Suppressor macrophage treated with lipopolysaccharide for 4 hours (primary cell): ENCODE measurements around the gene DDHD1.
"Not testable (repeated sequence)": the region's sequence is repeated elsewhere in the genome, so short reads cannot be mapped to it uniquely, and the experiment has no call there.

ENCODE experiments used
- DNase-seq: peaks from one replicate; pipeline ENCODE4 v3.0.0-alpha.2; 2020

DDHD1 gene

GRCh38 chr14:53151523-53152183 is 1.5 kb downstream of the DDHD1 start:
- peak; percentile 17 for DNase-seq

GRCh38 chr14:53149668-53150316 is 3.3 kb downstream of the DDHD1 start:
- no peak for DNase-seq

GRCh38 chr14:53148671-53149070 is 4.5 kb downstream of the DDHD1 start:
- no peak for DNase-seq

GRCh38 chr14:53147893-53148292 is 5.2 kb downstream of the DDHD1 start:
- DNase-seq = no peak

GRCh38 chr14:53147208-53147607 is 5.9 kb downstream of the DDHD1 start:
- DNase-seq = no peak

GRCh38 chr14:53146739-53147138 is 6.4 kb downstream of the DDHD1 start:
- DNase-seq = no peak

- DNase-seq = no peak
Observed at GRCh38 chr14:53144244-53144643, 8.9 kb downstream of the DDHD1 start.

- DNase-seq = no peak
Observed at GRCh38 chr14:53140585-53140984, 12.5 kb downstream of the DDHD1 start.

GRCh38 chr14:53137568-53138203 is 15.4 kb downstream of the DDHD1 start:
- DNase-seq = no peak

- DNase-seq = not testable (repeated sequence)
Observed at GRCh38 chr14:53130491-53130890, 22.6 kb downstream of the DDHD1 start.

GRCh38 chr14:53128303-53129028 is 24.7 kb downstream of the DDHD1 start:
- no peak for DNase-seq

- peak; percentile 8 for DNase-seq
Observed at GRCh38 chr14:53127832-53128231, 25.3 kb downstream of the DDHD1 start.

GRCh38 chr14:53127151-53127550 is 26.0 kb downstream of the DDHD1 start:
- no peak for DNase-seq

GRCh38 chr14:53126731-53127130 is 26.4 kb downstream of the DDHD1 start:
- DNase-seq = peak; percentile 51

GRCh38 chr14:53124786-53125185 is 28.3 kb downstream of the DDHD1 start:
- peak; percentile 51 for DNase-seq

GRCh38 chr14:53121419-53121818 is 31.7 kb downstream of the DDHD1 start:
- not testable (repeated sequence) for DNase-seq

GRCh38 chr14:53117479-53117878 is 35.6 kb downstream of the DDHD1 start:
- not testable (repeated sequence) for DNase-seq

- DNase-seq = no peak
Observed at GRCh38 chr14:53113989-53114388, 39.1 kb downstream of the DDHD1 start.

- no peak for DNase-seq
Observed at GRCh38 chr14:53110096-53110495, 43.0 kb downstream of the DDHD1 start.

- DNase-seq = peak; percentile 86
Observed at GRCh38 chr14:53109105-53110041, 43.8 kb downstream of the DDHD1 start.

- DNase-seq = peak; percentile 63
Observed at GRCh38 chr14:53108292-53109104, 44.6 kb downstream of the DDHD1 start.
